RCC 7860 (cell line): ENCODE measurements around the gene BTG2.
A peak's percentile ranks its signal among the peaks of the same experiment; 100 is the strongest.

Experiments
- DNase-seq: peaks from one replicate; pipeline ENCODE4 v3.0.0-alpha.2; 2015; ENCODE audit warnings: low spot score
- FAIRE-seq: peaks from 2 replicates; lab custom pipeline; 2012; peaks lifted over from hg19 to GRCh38; lab: Jason Lieb, UNC

BTG2 gene

DNA sequence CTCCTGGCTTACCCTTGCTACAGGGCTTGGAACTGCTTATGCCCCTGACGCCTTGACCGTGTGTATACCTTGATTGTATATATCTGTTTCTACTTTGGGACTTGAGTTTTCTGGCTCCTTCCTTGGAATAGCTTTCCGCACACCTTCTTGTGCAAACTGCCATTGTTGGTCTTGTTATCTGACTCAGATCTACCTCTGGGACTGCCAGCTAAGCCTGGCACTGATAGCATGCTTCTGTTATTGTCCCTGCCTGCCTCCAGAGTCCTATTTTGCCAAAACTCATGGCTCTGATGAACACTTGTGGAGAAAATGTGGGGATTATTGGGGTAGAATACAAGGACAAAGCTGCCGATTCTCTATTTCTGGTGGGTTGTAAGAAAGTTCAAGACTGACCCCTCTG is 30.2 kb downstream of the BTG2 start:
- no peak for DNase-seq

DNA sequence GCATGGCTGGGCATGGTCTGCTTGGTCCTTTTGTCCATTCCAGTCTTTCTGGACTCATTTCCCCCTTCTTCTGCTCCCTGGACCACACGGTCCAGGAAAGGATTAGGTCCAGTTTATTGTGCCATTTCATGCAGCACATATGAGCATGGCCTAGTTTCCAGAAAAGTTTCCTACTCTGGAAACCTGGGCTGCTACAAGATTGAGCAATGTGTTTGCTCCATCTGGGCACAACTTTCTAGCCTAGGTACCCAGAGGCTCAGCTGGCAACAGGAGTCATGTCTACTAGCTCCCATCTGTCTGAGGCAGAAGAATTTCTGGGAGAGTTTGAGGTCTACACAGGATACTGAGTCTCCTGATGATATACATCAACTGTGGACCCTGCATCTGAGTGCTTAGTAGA is 30.8 kb downstream of the BTG2 start:
- FAIRE-seq: no peak
- no peak for DNase-seq

More for the DNA sequence above, 30.2 kb downstream of the BTG2 start:
- FAIRE-seq: no peak

DNA sequence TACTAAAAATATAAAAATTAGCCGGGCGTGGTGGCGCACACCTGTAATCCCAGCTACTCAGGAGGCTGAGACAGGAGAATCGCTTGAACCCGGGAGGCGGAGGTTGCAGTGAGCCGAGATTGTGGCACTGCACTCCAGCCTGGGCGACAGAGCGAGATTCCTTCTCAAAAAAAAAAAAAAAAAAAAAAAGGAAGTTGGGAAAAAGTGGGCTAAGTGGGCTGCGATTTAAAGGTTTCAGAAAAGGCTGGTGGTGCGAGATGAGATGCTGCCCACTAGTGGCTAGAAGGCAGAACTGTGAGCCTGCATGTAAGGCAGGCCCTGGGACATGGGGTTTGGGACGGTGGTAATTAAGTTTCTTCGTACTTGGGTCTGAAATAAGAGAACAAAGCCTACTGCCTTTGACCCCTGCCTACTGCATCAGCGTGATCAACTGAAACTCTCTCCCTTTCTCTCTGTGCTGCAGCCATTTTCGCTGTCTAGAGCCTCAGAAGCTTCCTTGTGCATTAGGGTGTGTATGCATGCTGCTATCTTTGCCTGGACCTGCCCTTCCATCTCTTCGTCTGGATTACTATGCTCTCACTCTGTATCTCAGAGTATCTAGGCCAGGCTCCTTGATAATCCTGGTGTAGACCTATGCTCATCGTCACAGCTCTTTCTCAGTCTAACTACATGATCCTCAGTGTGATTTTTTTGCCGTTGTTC is 33.2 kb downstream of the BTG2 start:
- DNase-seq: peak; percentile 20
- no peak for FAIRE-seq

DNA sequence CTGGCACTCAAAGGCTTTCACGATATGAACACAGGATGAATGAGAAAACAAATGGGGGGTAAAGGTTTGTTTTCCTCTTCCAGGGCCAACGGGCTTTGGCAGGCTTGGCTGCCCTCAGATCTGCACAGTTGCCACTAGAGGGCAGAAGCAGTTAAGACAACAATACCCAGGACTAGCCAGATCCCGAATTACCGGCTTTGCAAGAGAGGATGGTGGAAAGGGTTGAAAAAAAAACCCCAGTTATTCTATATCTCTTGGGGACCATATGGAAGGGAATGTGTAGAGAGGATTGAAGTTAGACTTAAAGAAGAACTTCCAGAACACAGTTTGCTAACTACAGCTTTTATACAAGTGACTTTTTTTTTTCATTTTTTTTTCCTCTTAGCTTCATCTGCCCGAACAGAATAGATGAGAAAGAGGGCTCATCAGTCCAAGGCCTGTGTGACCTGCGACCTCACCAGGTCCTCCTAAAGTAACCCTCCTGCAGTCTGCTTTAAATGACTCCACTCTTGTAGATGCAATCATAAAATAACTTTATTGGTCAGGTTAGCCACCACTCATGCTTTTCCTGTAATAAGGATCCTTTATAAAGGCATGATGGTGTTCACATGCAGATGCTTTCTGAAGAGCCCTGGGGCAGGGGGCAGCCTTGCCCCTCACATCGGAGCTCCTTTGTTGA is 34.9 kb downstream of the BTG2 start:
- peak; percentile 45 for DNase-seq
- FAIRE-seq: no peak

DNA sequence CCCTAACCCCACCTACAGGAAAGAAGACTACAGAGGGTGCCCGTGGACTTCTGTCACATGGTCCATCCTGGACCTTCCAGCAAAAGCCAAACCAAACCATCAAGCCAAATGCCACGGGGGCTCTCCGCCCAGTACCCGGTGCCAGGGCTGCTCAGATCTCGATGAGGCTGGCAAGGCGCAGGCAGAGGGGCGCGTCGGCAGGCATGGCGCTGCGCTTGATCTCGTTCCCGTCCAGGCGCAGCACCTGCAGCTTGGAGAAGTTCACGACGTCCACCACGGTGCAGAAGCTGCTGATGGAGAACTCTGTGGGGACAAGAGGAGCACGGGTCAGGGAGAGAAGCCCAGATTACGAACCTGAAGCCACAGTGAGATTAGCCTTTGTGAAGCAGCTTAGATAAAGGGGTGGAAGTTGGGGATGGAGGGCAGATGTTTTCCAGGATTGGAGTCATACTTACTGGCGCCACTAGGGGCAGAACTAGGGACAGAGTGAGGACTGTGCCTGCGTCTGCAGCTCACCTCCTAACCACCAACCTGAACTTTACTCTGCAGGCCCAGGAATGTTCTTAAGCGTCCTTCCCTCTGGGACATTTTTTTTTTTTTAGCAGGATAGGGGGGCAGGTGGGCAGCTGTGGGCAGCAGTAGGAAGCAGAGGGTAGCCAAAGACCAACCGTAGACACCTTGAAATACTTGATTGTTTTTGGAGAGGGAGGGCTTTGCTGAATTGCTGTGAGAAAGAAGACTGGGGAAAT is 37.0 kb downstream of the BTG2 start:
- FAIRE-seq: no peak
- DNase-seq: peak; percentile 28

DNA sequence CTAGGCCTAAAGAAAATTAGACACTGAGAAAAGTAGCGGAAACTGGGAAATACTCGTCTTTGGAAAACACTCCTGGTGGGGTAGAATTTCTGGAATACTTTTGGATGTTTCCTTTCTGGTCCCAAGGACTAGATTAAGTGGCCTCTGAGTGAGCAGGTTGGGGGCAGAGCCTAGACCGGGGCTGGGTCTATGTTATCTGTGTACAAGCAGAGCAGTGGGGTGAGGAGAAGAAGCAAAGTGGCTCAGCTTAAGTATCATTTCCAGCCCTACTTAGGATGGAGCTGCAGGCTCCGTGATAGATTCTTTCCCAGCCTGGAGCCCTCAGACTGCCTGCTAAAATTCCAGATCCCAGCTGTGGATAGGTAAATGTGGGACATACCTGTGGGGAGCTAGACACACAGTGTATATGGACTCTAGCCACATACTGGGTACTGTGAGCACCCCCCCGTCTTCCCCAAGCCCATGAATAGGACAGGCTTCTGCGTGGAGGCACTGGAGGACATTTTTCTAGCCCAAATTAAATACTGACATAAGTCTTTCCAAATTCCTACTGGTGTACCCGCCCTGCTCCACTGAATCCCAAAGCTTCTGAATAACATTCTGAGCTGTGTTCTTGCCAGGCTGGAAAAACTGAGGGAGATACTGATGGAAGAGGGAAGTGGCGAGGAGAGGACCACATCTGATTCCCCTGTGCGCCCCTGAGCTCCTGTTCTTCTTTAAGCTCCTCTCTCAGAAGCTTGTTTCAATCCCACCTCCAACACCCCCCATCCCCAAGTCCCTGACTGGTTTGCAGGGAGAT is 38.8 kb downstream of the BTG2 start:
- DNase-seq: no peak
- FAIRE-seq: no peak

DNA sequence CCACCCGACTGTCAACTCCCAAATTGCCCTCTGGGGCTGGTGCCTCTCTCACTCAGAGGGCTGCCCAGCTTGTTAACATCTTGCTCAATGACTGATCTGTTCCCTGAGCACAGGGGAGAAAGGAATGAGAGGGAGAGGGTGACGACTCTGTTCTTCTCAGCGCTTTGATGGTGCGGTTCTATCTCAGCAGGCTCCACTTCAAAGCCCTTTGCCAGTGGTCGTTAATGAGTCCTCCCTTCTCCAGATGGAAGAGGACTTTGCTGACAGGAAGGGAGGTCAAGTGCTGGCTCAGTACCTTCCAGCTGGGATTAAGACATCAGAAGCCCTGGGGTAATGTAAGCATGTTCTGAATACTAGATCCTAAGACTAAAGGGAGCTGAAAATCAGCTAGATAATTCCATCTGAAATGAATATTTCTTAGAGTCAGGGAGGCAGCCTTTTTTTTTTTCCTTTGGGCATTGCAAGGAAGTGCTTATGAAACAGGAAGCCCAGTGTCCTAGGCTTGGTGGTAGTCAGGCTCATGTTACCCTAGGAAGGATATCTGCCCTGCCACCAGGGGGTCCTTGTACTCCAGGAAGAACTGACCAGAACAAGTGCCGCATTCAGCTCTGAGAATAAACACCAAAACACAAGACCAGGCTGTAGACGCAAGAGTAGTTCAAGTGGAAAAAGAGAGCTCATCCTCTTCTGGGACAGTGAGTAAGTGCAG is 40.9 kb downstream of the BTG2 start:
- FAIRE-seq: no peak
- no peak for DNase-seq

DNA sequence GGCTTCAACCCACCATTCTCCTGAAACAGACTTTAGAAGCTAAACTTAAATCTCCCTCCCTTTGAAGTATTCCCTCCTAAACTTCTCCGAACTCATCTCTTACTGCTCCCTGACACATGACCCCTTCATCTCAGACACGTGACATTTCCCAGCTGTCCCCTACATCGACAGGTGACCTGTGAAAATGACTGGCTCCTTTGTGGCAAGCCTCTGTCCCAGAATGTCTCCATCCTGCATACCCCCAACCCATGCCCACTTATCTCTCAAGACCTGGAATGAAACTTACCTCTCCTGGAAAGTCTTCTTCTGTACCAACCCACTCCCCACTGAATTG is 41.4 kb downstream of the BTG2 start:
- DNase-seq (no peak), FAIRE-seq (no peak)

DNA sequence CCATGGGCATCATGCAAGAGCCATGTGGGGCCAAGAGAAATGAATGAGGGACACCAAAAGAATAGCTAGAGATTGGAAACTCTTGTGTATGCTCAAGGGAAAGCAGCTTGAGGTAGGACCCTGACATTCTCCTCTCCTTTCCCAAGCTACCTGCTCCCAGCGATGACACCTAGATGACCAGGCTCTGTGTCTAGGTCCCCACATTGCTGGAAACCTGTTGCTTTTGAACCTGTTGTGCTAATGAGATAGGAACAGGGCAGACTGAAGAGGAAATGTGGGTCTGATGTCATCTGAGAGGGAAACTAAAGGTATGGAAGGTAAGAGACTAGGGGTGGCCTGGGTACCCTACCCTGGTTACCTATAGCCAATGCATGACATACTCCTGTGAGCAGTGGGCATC is 43.8 kb downstream of the BTG2 start:
- FAIRE-seq (no peak), DNase-seq (no peak)

DNA sequence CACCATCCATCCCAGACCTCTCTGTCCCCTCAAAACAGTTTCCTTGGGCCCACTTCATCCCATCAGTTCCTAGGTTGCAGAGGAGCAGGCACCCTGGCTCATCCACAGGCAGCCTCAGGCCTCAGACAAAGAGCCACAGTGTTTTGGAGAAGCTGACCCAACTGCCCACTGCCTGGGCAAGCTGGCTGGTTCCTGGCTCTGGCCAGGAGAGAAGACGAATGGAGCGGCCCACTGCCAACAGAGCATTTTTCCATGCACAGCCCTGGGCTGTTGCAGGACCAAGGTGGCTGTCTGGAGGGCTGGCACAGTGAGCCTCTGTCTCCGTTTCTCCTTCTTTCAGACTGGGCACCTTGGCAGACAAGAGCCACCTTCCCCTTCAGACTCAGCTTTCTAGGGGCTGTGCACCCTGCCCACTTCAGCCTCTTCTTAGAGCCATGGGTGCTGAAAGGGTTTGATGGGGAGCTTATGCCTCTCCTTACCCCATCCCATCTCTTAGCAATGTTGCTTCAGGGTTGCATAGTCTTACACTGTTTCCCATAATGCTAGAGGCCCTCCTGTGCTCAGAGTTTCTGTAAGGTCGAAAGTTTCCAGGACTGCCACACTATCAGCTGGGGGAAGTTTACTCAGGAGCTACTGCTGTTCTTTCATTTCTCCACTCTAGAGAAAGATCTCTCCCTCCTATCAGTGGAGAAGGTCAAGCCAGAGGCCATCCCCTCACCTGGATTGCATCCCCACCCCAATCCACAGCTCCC is 44.6 kb downstream of the BTG2 start:
- DNase-seq (no peak), FAIRE-seq (no peak)

DNA sequence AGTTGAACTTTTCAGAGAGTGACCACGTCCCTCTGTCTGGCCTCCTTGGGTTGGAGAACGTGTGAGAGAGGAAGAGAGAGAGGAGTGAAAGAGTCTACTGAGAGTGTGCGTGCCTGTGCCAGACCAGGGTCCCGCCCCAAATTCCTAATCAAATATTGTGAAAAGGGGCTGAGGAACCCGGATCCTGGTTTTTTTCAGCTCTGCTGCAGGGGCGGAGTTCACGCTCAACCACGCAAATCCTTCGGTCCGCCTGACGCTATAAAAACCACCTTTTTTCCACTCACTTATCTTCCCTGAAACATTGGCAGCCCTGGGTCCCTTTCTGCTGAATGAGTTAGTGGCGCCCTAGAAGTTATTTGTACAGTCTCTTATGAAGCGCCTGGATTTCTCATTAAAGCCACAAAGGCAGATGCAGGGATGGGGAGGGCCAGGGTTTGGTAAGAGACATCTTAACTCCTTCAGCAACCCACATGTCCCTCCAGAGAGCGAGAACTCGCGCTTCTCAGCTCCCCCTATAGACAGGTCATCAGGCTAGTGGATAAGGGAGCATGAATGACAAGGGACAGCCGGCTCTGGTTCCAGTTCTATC is 45.8 kb downstream of the BTG2 start, which contains the start of gene FMOD:
FMOD (minus strand) TSS at position 86 of the 589 bp plus-strand sequence. CDS start 2,852 bp downstream, outside the sequence.
- DNase-seq: no peak
- FAIRE-seq: no peak

DNA sequence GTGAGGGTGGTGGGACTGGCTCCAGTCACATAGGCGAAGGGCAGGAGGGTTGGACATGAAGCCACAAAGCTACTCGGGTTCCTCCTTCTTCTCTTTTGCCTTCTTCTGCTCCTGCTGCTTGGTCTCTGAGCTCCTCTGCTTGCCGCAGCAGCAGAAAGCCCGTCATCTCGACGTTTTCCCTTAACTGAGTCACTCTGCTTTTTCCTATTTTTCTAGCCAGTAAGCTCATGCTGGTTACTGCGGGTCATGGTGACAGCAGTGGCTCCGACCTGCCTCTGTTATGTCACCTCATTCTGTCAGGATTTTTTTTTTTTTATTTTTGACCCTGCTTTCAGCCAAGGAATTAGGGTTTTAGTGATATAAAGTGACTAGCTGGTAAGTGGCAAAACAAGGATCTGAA is 48.2 kb downstream of the BTG2 start:
- FAIRE-seq: no peak
- DNase-seq: no peak

DNA sequence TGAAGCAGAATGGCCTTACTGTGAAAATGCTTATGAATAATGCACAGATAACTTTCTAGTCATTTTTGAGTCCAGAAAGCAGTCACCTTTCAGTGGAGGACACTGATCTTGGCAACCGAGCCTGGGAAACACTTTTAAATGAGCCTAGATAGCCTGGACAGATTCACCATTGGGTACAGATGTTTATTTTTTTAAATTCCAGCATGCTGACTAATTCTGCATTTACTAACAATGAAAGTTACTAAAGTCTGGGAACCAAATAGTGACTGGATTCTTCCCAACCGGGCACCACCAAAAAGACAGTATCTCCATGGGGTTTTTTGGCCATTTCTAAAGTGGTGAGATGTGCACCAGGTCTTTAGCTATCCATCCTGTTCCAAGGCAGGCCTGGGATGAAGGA is 48.9 kb downstream of the BTG2 start:
- no peak for DNase-seq
- no peak for FAIRE-seq

DNA sequence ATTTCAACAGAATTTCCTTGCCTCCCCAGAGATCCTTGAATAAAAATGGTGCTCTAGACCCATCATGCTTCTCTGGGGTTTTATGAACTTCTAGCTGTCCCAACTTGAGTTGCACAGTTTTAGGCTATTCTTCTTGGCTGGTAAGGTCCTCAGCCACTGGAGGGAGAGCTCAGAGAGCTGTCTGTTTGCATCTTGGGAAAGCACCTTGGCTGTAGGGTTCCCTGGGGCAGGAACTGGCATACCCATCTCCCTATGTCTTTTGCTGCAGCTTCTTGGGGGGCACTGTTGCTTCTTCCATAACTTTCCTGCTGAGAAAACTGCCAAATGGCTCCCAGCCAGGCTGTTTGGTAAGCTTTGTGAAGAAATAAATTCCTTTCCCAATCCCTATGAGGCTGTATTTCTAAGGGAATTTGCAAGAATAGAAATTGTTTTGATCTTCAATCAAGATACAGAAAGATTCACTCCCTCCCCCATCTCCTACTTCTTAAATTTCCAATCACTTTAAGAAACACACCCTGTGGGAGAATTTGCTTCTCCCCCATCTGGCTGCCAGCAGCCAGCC is 53.8 kb downstream of the BTG2 start:
- no peak for FAIRE-seq
- no peak for DNase-seq
